CD4-positive, CD25-positive, alpha-beta regulatory T cell (primary cell): ENCODE measurements around the gene HDAC8. TPM values are rescaled to one million over a fixed set of nuclear protein-coding genes. Genes with fewer than 3 reads are reported as not detected.

Experiments used
- ATAC-seq, 2 donors: fragments of 150-1000 bp; cut with Tn5 transposase; one replicate each; pipeline ENCODE4 v1.10.0; 2021; ENCODE audit warnings: low read depth in 2 of 2, moderate number of reproducible peaks in 2 of 2, moderate library complexity in 1 of 2
- DNase-seq, 3 donors: peaks; one replicate each; pipeline versions ENCODE4 v3.0.0 to v3.0.0-alpha.2; 2012 to 2022; ENCODE audit warnings: mixed read lengths in 1 of 3
- H3K27ac ChIP-seq: one replicate; pipeline ENCODE4 v1.7.0; 2013; ENCODE audit warnings: mild to moderate bottlenecking, low read length; ENCODE audit not compliant: insufficient read depth, poor library complexity, severe bottlenecking
- H3K27me3 ChIP-seq: one replicate; pipeline ENCODE4 v1.7.0; 2013; ENCODE audit warnings: low read length; ENCODE audit not compliant: control insufficient read depth, insufficient read depth
- H3K36me3 ChIP-seq: one replicate; pipeline ENCODE4 v1.7.0; 2013; ENCODE audit warnings: mild to moderate bottlenecking, low read length, moderate library complexity; ENCODE audit not compliant: control insufficient read depth, insufficient read depth
- H3K4me1 ChIP-seq: 2 replicates; pipeline ENCODE4 v1.7.0; 2013; ENCODE audit warnings: mild to moderate bottlenecking, low read length; ENCODE audit not compliant: insufficient read depth, control insufficient read depth, poor library complexity, severe bottlenecking
- H3K4me3 ChIP-seq: one replicate; pipeline ENCODE4 v1.7.0; 2013; ENCODE audit warnings: low read depth, mild to moderate bottlenecking, low read length, moderate library complexity
- H3K9me3 ChIP-seq, 2 experiments: 1 replicate in 1 of 2; 2 replicates in 1 of 2; pipeline ENCODE4 v1.7.0; 2013; ENCODE audit warnings: low read length in 2 of 2, mild to moderate bottlenecking in 1 of 2, moderate library complexity in 1 of 2; ENCODE audit not compliant: control insufficient read depth in 2 of 2
- H3K27ac Mint-ChIP-seq, 3 donors: one replicate each; pipeline ENCODE4 v1.8.0; 2020 to 2022; ENCODE audit warnings: mild to moderate bottlenecking in 3 of 3, mixed read lengths in 3 of 3, moderate library complexity in 2 of 3
- H3K27me3 Mint-ChIP-seq: one replicate; pipeline ENCODE4 v1.8.0; 2022; ENCODE audit warnings: mild to moderate bottlenecking, mixed read lengths
- H3K36me3 Mint-ChIP-seq: one replicate; pipeline ENCODE4 v1.8.0; 2020; ENCODE audit warnings: mixed read lengths
- H3K4me1 Mint-ChIP-seq, 4 donors: one replicate each; pipeline ENCODE4 v1.8.0; 2020 to 2022; ENCODE audit warnings: mixed read lengths in 4 of 4, mild to moderate bottlenecking in 1 of 4
- H3K4me3 Mint-ChIP-seq, 4 donors: one replicate each; pipeline ENCODE4 v1.8.0; 2020 to 2022; ENCODE audit warnings: mild to moderate bottlenecking in 4 of 4, mixed read lengths in 4 of 4, moderate library complexity in 3 of 4
- H3K9me3 Mint-ChIP-seq, 7 donors: one replicate each; pipeline ENCODE4 v1.8.0; 2020 to 2022; ENCODE audit warnings: mixed read lengths in 7 of 7, mild to moderate bottlenecking in 3 of 7, moderate library complexity in 2 of 7
- polyA plus RNA-seq, 4 donors: library from polyadenylated mRNA; unstranded; fragments of 300-500 nt; fragmentation: Illumina TruSeq; gene quantifications; one replicate each; pipeline ENCODE4 v1.2.3, GENCODE V29; 2021
- total RNA-seq: library from RNA; stranded (reverse); gene quantifications from one replicate; pipeline ENCODE4 v1.2.3, GENCODE V29; 2022

HDAC8 gene
- total and polyA plus RNA-seq, 5 donors from 2014 or later = 14.0 to 22.4 (median 17.6) TPM

- Histone ChIP-seq H3K9me3 (no peaks in the 10 kb centered on the region), H3K4me1 (no peaks in the 10 kb centered on the region), H3K4me3 (no peak overlapping the region), H3K27me3 (no peaks in the 10 kb centered on the region), H3K27ac (no peak overlapping the region), H3K36me3 (no peaks in the 10 kb centered on the region)
- Mint-ChIP-seq H3K27me3 (no peaks in the 10 kb centered on the region), H3K4me3 (no peak overlapping the region), H3K27ac (no peak overlapping the region), H3K4me1 (no peaks in the 10 kb centered on the region), H3K36me3 (peaks cover 4% of the 10 kb centered on the region), H3K9me3 (peaks cover 0 to 2% (median 0%) of the 10 kb centered on the region in 7 donors)
- ATAC-seq = no peak
- no peak for DNase-seq
Observed at GRCh38 chrX:72368796-72369195, 203.8 kb downstream of the HDAC8 start.

GRCh38 chrX:72367516-72367915 is 205.1 kb downstream of the HDAC8 start:
- no peak overlapping the region for H3K27ac Mint-ChIP-seq
- H3K9me3 Mint-ChIP-seq = peaks cover 0 to 2% (median 0%) of the 10 kb centered on the region in 7 donors
- H3K27me3 ChIP-seq = no peaks in the 10 kb centered on the region
- no peaks in the 10 kb centered on the region for H3K9me3 ChIP-seq
- H3K4me3 Mint-ChIP-seq = no peak overlapping the region
- ATAC-seq (no peak), DNase-seq (no peak)
- H3K27ac ChIP-seq = no peak overlapping the region
- H3K27me3 Mint-ChIP-seq = no peaks in the 10 kb centered on the region
- H3K4me1 ChIP-seq = no peaks in the 10 kb centered on the region
- H3K4me1 Mint-ChIP-seq = no peaks in the 10 kb centered on the region
- H3K36me3 Mint-ChIP-seq = peaks cover 4% of the 10 kb centered on the region
- no peaks in the 10 kb centered on the region for H3K36me3 ChIP-seq
- H3K4me3 ChIP-seq = no peak overlapping the region

GRCh38 chrX:72366701-72367454 is 205.8 kb downstream of the HDAC8 start:
- Histone ChIP-seq H3K27me3 (no peaks in the 10 kb centered on the region), H3K4me3 (no peak overlapping the region), H3K9me3 (no peaks in the 10 kb centered on the region), H3K27ac (no peak overlapping the region), H3K36me3 (no peaks in the 10 kb centered on the region), H3K4me1 (no peaks in the 10 kb centered on the region)
- Mint-ChIP-seq H3K27ac (no peak overlapping the region), H3K27me3 (no peaks in the 10 kb centered on the region), H3K4me3 (no peak overlapping the region), H3K9me3 (no peaks in the 10 kb centered on the region), H3K4me1 (no peaks in the 10 kb centered on the region), H3K36me3 (peaks cover 4% of the 10 kb centered on the region)
- DNase-seq (no peak), ATAC-seq (no peak)

- DNase-seq (no peak), ATAC-seq (no peak)
- Histone ChIP-seq H3K36me3 (no peaks in the 10 kb centered on the region), H3K4me3 (no peak overlapping the region), H3K9me3 (no peaks in the 10 kb centered on the region), H3K27me3 (no peaks in the 10 kb centered on the region), H3K4me1 (no peaks in the 10 kb centered on the region), H3K27ac (no peak overlapping the region)
- Mint-ChIP-seq H3K27me3 (no peaks in the 10 kb centered on the region), H3K27ac (no peak overlapping the region), H3K36me3 (peaks cover 4% of the 10 kb centered on the region), H3K9me3 (no peaks in the 10 kb centered on the region), H3K4me1 (no peaks in the 10 kb centered on the region), H3K4me3 (no peak overlapping the region)
Observed at GRCh38 chrX:72366178-72366577, 206.5 kb downstream of the HDAC8 start.

GRCh38 chrX:72365126-72365525 is 207.5 kb downstream of the HDAC8 start:
- no peaks in the 10 kb centered on the region for H3K9me3 ChIP-seq
- Mint-ChIP-seq H3K27me3 (no peaks in the 10 kb centered on the region), H3K27ac (no peak overlapping the region), H3K4me1 (no peaks in the 10 kb centered on the region), H3K9me3 (no peaks in the 10 kb centered on the region), H3K4me3 (no peak overlapping the region), H3K36me3 (peaks cover 4% of the 10 kb centered on the region)
- ATAC-seq = no peak
- no peaks in the 10 kb centered on the region for H3K36me3 ChIP-seq
- no peak for DNase-seq
- no peak overlapping the region for H3K4me3 ChIP-seq
- H3K27ac ChIP-seq = no peak overlapping the region
- H3K4me1 ChIP-seq = no peaks in the 10 kb centered on the region
- no peaks in the 10 kb centered on the region for H3K27me3 ChIP-seq

GRCh38 chrX:72360326-72360725 is 212.3 kb downstream of the HDAC8 start:
- H3K27me3 ChIP-seq = no peaks in the 10 kb centered on the region
- no peaks in the 10 kb centered on the region for H3K4me1 Mint-ChIP-seq
- no peak for ATAC-seq
- no peak overlapping the region for H3K27ac ChIP-seq
- H3K36me3 Mint-ChIP-seq = peaks cover 11% of the 10 kb centered on the region
- peaks cover 0 to 1% (median 0%) of the 10 kb centered on the region in 7 donors for H3K9me3 Mint-ChIP-seq
- no peak for DNase-seq
- H3K27ac Mint-ChIP-seq = no peak overlapping the region
- no peaks in the 10 kb centered on the region for H3K27me3 Mint-ChIP-seq
- H3K4me3 ChIP-seq = no peak overlapping the region
- H3K36me3 ChIP-seq = no peaks in the 10 kb centered on the region
- no peaks in the 10 kb centered on the region for H3K4me1 ChIP-seq
- H3K9me3 ChIP-seq = no peaks in the 10 kb centered on the region
- H3K4me3 Mint-ChIP-seq = no peak overlapping the region

- Mint-ChIP-seq H3K9me3 (peaks cover 0 to 1% (median 0%) of the 10 kb centered on the region in 7 donors), H3K4me3 (no peak overlapping the region), H3K4me1 (no peaks in the 10 kb centered on the region), H3K27ac (peak overlapping the region in 1 of 3 donors; percentile 89), H3K27me3 (no peaks in the 10 kb centered on the region), H3K36me3 (peaks cover 12% of the 10 kb centered on the region)
- H3K4me3 ChIP-seq = no peak overlapping the region
- H3K4me1 ChIP-seq = no peaks in the 10 kb centered on the region
- ATAC-seq = no peak
- H3K27ac ChIP-seq = no peak overlapping the region
- H3K9me3 ChIP-seq = no peaks in the 10 kb centered on the region
- H3K27me3 ChIP-seq = no peaks in the 10 kb centered on the region
- DNase-seq = no peak
- no peaks in the 10 kb centered on the region for H3K36me3 ChIP-seq
Observed at GRCh38 chrX:72358313-72358712, 214.3 kb downstream of the HDAC8 start.

GRCh38 chrX:72352786-72353185 is 219.9 kb downstream of the HDAC8 start:
- Mint-ChIP-seq H3K27me3 (no peaks in the 10 kb centered on the region), H3K36me3 (peaks cover 28% of the 10 kb centered on the region), H3K4me1 (peaks cover 0 to 13% (median under 1%) of the 10 kb centered on the region in 4 donors), H3K4me3 (no peak overlapping the region), H3K9me3 (no peaks in the 10 kb centered on the region), H3K27ac (no peak overlapping the region)
- H3K27me3 ChIP-seq = no peaks in the 10 kb centered on the region
- H3K36me3 ChIP-seq = peaks cover 4% of the 10 kb centered on the region
- DNase-seq (no peak), ATAC-seq (no peak)
- H3K27ac ChIP-seq = no peak overlapping the region
- H3K4me3 ChIP-seq = no peak overlapping the region
- H3K9me3 ChIP-seq = no peaks in the 10 kb centered on the region
- H3K4me1 ChIP-seq = no peaks in the 10 kb centered on the region
